Measurements from ENCODE around the gene CDC20B. TPM values are rescaled to one million over a fixed set of nuclear protein-coding genes. Genes with fewer than 3 reads are reported as not detected.

CDC20B gene
- polyA plus RNA-seq, 2 of the 4 experiments (the other 2 are of a cell fraction): 0.05 TPM; not detected in 1

- TF ChIP-seq HDAC2 (IDR thresholded peaks at IDR 0.05) (no peak), MAX (IDR thresholded peaks at IDR 0.05) (no peak), EHF (CRISPR knock-in tag; IDR thresholded peaks at IDR 0.05) (no peak), CBX8 (IDR thresholded peaks at IDR 0.05) (no peak), HES2 (IDR thresholded peaks at IDR 0.05) (no peak), JUN (IDR thresholded peaks at IDR 0.05) (no peak), FOSL2 (IDR thresholded peaks at IDR 0.05) (no peak), FOSL2 (CRISPR knock-in tag; IDR thresholded peaks at IDR 0.05) (no peak), POLR2AphosphoS2 (conservative IDR thresholded peaks at IDR 0.05; ENCODE audit: low read length) (no peak), MYC (IDR thresholded peaks at IDR 0.05; ENCODE audit: borderline replicate concordance, low read length) (no peak), ELK1 (IDR thresholded peaks at IDR 0.05; ENCODE audit: low read depth, low read length) (no peak)
- H3K4me1 ChIP-seq: peaks cover 19% of the 10 kb centered on the region
- FAIRE-seq: no peak
- DNase-seq (ENCODE audit: low read depth in 1 of 2, low spot score in 1 of 2): no peak
- no peak overlapping the region for H3K4me2 ChIP-seq
- WGBS (ENCODE audit: missing lambda C conversion rate): 4% methylated on average over 2 of the region's 2 CpGs
- ChIA-PET POLR2A (no interaction called here), CTCF (interaction anchor here (0.5 to 2.1 kb wide), 14 partner anchors 9 to 1871 kb away, joined by 3 to 16 read pairs (median 4); partner anchors contain the start of genes CCNO and GPX8)
- no peak overlapping the region for H3K27ac ChIP-seq
- H3K9me3 ChIP-seq: no peaks in the 10 kb centered on the region
- ATAC-seq: no peak
- H3K4me3 ChIP-seq: no peak overlapping the region
Observed at GRCh38 chr5:55171471-55171870, 1.5 kb downstream of the CDC20B start.

GRCh38 chr5:55162666-55163065 is 10.3 kb downstream of the CDC20B start:
- no peak overlapping the region for H3K4me2 ChIP-seq
- WGBS (ENCODE audit: missing lambda C conversion rate): 88% methylated on average over 4 of the region's 4 CpGs

More at GRCh38 chr5:55162666-55163065, 10.3 kb downstream of the CDC20B start:
- CTCF ChIA-PET: interaction anchor here (1.1 to 2.8 kb wide), 4 partner anchors 8 to 295 kb away, joined by 4 to 17 read pairs (median 12); no protein-coding TSS in a partner anchor
- POLR2A ChIA-PET: no interaction called here
- Histone ChIP-seq H3K27ac (no peak overlapping the region), H3K4me3 (no peak overlapping the region), H3K9me3 (no peaks in the 10 kb centered on the region), H3K4me1 (peaks cover 7% of the 10 kb centered on the region; the same call in 2 of the 3 replicates)
- ATAC-seq: no peak
- DNase-seq (ENCODE audit: low read depth in 1 of 2, low spot score in 1 of 2): no peak
- FAIRE-seq: no peak
- TF ChIP-seq RNF2 (IDR thresholded peaks at IDR 0.05; ENCODE audit: borderline replicate concordance, low read depth) (no peak), NFE2L2 (conservative IDR thresholded peaks at IDR 0.05; ENCODE audit: low read length) (no peak), KDM5A (IDR thresholded peaks at IDR 0.05) (no peak), REST (IDR thresholded peaks at IDR 0.05) (no peak), HEYL (CRISPR knock-in tag; IDR thresholded peaks at IDR 0.05) (no peak), MYC (IDR thresholded peaks at IDR 0.05; ENCODE audit: borderline replicate concordance, low read length) (no peak), NR3C1 (IDR thresholded peaks at IDR 0.05) (no peak), MAFK (IDR thresholded peaks at IDR 0.05; ENCODE audit: partially characterized antibody) (no peak), CHD4 (IDR thresholded peaks at IDR 0.05; ENCODE audit: borderline replicate concordance) (no peak), ELK1 (IDR thresholded peaks at IDR 0.05; ENCODE audit: low read depth, low read length) (no peak), CBX2 (IDR thresholded peaks at IDR 0.05; ENCODE audit: borderline replicate concordance, low read depth) (no peak), CBX8 (IDR thresholded peaks at IDR 0.05) (no peak), HOXB5 (CRISPR knock-in tag; IDR thresholded peaks at IDR 0.05) (no peak), EP300 (IDR thresholded peaks at IDR 0.05) (no peak), TFCP2L1 (CRISPR knock-in tag; IDR thresholded peaks at IDR 0.05) (no peak), POLR2AphosphoS2 (conservative IDR thresholded peaks at IDR 0.05; ENCODE audit: low read length) (no peak)

All from A549 (cell line).